ENCODE results near the gene LZTR1.
"Not testable (repeated sequence)": the region's sequence is repeated elsewhere in the genome, so short reads cannot be mapped to it uniquely, and the experiment has no call there.

- TF ChIP-seq CTCF, POLR2AphosphoS5, EP300 (IDR thresholded peaks at IDR 0.05): not testable (repeated sequence)
Observed at GRCh38 chr22:20942203-20942902, 39.7 kb upstream of the LZTR1 start.
